ENCODE data around the gene NEFH. TPM values are rescaled to one million over a fixed set of nuclear protein-coding genes. Genes with fewer than 3 reads are reported as not detected.
A peak's percentile ranks its signal among the peaks of the same experiment; 100 is the strongest.

The NEFH gene
- total RNA-seq, 2 donors from 2014 or later, result 0.33 to 0.52 TPM

- Histone ChIP-seq H3K4me3 (no peak overlapping the region), H3K27ac (no peak overlapping the region), H3K9me3 (no peaks in the 10 kb centered on the region), H3K4me1 (no peaks in the 10 kb centered on the region), H3K36me3 (replicated peaks in 1 of 2; ENCODE audit: insufficient read depth in 1 of 2, low read depth in 2 of 2) (peaks cover 0 to 16% of the 10 kb centered on the region in 2 donors), H3K27me3 (no peaks in the 10 kb centered on the region)
- intact Hi-C loops (cut with DNase I), result no loop called here
- DNase-seq (no peak), ATAC-seq (no peak)
- WGBS, 2 donors, result 86 to 88% methylated on average over 7 to 8 of the region's 8 CpGs
- TF ChIP-seq POLR2A (IDR thresholded peaks at IDR 0.05) (no peak), CTCF (IDR thresholded peaks at IDR 0.05) (no peak)
These were observed 31.3 kb downstream of the NEFH start for GRCh38 chr22:29511126-29511862.

DNA sequence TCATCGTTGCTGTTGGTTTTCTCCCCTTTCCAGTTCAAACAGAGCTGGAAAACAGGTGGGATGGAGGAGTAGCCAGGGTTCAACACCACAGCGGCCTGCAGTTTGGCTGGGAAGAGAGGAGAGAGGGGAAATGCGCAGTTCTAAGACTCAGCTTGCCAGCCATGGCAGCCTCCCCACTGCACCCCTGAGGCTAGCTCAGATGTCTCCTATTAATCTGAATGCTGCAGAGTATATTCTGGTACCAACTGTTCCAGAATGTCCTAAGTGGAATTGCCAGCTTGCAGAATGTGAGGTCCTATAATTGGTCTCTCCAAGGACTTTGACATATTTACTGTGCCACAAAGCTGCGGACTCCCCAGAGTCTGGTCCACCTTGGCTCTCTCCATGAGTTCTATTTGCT, 32.0 kb downstream of the NEFH start:
- DNase-seq, result no peak
- Histone ChIP-seq H3K4me1 (no peaks in the 10 kb centered on the region), H3K36me3 (replicated peaks in 1 of 2; ENCODE audit: insufficient read depth in 1 of 2, low read depth in 2 of 2) (peaks cover 0 to 18% of the 10 kb centered on the region in 2 donors), H3K27me3 (no peaks in the 10 kb centered on the region), H3K9me3 (no peaks in the 10 kb centered on the region), H3K27ac (no peak overlapping the region), H3K4me3 (no peak overlapping the region)
- 69 to 77% methylated on average over 2 to 4 of the region's 4 CpGs for WGBS, 2 donors
- no peak for TF ChIP-seq POLR2A (IDR thresholded peaks at IDR 0.05)
- TF ChIP-seq CTCF (IDR thresholded peaks at IDR 0.05), result no peak
- intact Hi-C loops (cut with DNase I), result no loop called here
- no peak for ATAC-seq

- no peaks in the 10 kb centered on the region for H3K27me3 ChIP-seq
- TF ChIP-seq CTCF (IDR thresholded peaks at IDR 0.05) (no peak), POLR2A (IDR thresholded peaks at IDR 0.05) (no peak)
- intact Hi-C loops (cut with DNase I), result no loop called here
- 34 to 44% methylated on average over 1 to 5 of the region's 5 CpGs for WGBS, 2 donors
- peak; percentile 47 for ATAC-seq
- peaks cover 9 to 21% of the 10 kb centered on the region in 2 donors for H3K36me3 ChIP-seq (replicated peaks in 1 of 2; ENCODE audit: insufficient read depth in 1 of 2, low read depth in 2 of 2)
- H3K27ac ChIP-seq, result peak overlapping the region in 2 of 4 donors; percentile 7
- no peak overlapping the region for H3K4me3 ChIP-seq
- no peaks in the 10 kb centered on the region for H3K4me1 ChIP-seq
- no peaks in the 10 kb centered on the region for H3K9me3 ChIP-seq
- DNase-seq, result peak; percentile 13 to 35 (median 23)
These were observed 37.3 kb downstream of the NEFH start for GRCh38 chr22:29517215-29517908.

DNA sequence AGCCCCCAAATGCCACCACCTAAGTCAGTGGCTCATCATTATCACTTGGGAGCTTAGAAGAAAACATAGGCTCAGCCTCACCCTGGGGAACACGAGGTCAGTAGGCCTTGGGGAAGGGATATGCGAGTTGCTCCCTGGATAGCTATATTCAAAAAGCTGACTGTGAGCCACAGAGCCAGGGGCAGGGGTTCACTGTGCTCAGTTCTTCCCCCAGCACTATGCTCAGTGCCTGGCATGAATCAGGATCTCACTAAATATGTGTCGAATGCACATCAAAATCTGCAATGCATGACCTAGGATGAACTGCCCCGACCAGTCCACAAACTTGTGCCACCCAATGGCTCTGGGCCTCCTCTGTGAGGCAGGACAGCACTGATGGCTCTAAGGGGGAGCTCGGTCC, 38.4 kb downstream of the NEFH start:
- no peak for ATAC-seq
- Histone ChIP-seq H3K9me3 (no peaks in the 10 kb centered on the region), H3K4me3 (no peak overlapping the region), H3K36me3 (replicated peaks in 1 of 2; ENCODE audit: insufficient read depth in 1 of 2, low read depth in 2 of 2) (peaks cover 9 to 21% of the 10 kb centered on the region in 2 donors), H3K4me1 (no peaks in the 10 kb centered on the region), H3K27me3 (no peaks in the 10 kb centered on the region), H3K27ac (peak overlapping the region in 1 of 4 donors; percentile 7)
- DNase-seq, result no peak
- intact Hi-C loops (cut with DNase I), result no loop called here
- 90 to 100% methylated on average over 1 to 5 of the region's 5 CpGs for WGBS, 2 donors
- TF ChIP-seq CTCF (IDR thresholded peaks at IDR 0.05), result no peak
- no peak for TF ChIP-seq POLR2A (IDR thresholded peaks at IDR 0.05)

Data from body of pancreas (tissue), 4 donors.